ENCODE results near the gene FEM1B. TPM values are rescaled to one million over a fixed set of nuclear protein-coding genes. Genes with fewer than 3 reads are reported as not detected.

The FEM1B gene
- polyA plus RNA-seq, 2 of the 4 experiments (the other 2 are of a cell fraction): 19.5 to 59.1 TPM

GRCh38 chr15:68268405-68268804, 9.1 kb upstream of the FEM1B start (continued):
- TF ChIP-seq, protein P1, sequence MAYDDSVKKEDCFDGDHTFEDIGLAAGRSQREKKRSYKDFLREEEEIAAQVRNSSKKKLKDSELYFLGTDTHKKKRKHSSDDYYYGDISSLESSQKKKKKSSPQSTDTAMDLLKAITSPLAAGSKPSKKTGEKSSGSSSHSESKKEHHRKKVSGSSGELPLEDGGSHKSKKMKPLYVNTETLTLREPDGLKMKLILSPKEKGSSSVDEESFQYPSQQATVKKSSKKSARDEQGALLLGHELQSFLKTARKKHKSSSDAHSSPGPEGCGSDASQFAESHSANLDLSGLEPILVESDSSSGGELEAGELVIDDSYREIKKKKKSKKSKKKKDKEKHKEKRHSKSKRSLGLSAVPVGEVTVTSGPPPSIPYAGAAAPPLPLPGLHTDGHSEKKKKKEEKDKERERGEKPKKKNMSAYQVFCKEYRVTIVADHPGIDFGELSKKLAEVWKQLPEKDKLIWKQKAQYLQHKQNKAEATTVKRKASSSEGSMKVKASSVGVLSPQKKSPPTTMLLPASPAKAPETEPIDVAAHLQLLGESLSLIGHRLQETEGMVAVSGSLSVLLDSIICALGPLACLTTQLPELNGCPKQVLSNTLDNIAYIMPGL (CRISPR knock-in tag; IDR thresholded peaks at IDR 0.05; ENCODE audit: borderline replicate concordance): no peak
- no peak for TF ChIP-seq KDM1A (IDR thresholded peaks at IDR 0.05; ENCODE audit: low read depth)
- TF ChIP-seq TP53 (CRISPR knock-in tag; IDR thresholded peaks at IDR 0.05): no peak

- DNase-seq (ENCODE audit: low read depth in 1 of 2, low spot score in 1 of 2) (peak; percentile 77 to 86), ATAC-seq (peak; percentile 80 to 86), FAIRE-seq (peak; percentile 90)
- 16% methylated on average over 11 of the region's 11 CpGs for WGBS (ENCODE audit: missing lambda C conversion rate)
- ChIA-PET POLR2A (interaction anchor here (0.8 to 2.4 kb wide), 3 partner anchors 9 to 19 kb away, joined by 3 to 5 read pairs (median 4); no protein-coding TSS in a partner anchor), CTCF (interaction anchor here (2.5 kb wide), 1 partner anchor 19 kb away, joined by 15 read pairs; no protein-coding TSS in a partner anchor)
- no peaks in the 10 kb centered on the region for H3K9me3 ChIP-seq
- TF ChIP-seq POLR2A (IDR thresholded peaks at IDR 0.05; ENCODE audit: low read length) (peak; percentile 16; the same call in 1 of the 2 replicates), E2F6 (IDR thresholded peaks at IDR 0.05; ENCODE audit: borderline replicate concordance, low read depth) (no peak), MAX (IDR thresholded peaks at IDR 0.05) (peak; percentile 65; the same call in 1 of the 2 replicates), HOXB5 (CRISPR knock-in tag; IDR thresholded peaks at IDR 0.05) (peak; percentile 49; the same call in 1 of the 2 replicates), ZNF302 (CRISPR knock-in tag; IDR thresholded peaks at IDR 0.05) (no peak), MYC (IDR thresholded peaks at IDR 0.05; ENCODE audit: borderline replicate concordance, low read length) (no peak), HOXB13 (CRISPR knock-in tag; IDR thresholded peaks at IDR 0.05; ENCODE audit: low read depth) (peak; percentile 46; the same call in 1 of the 2 replicates), JUN (IDR thresholded peaks at IDR 0.05) (peak in 1 of 2 experiments; percentile 29; a peak in 1 of 5 replicates), FOSL2 (IDR thresholded peaks at IDR 0.05) (no peak), FOSL2 (CRISPR knock-in tag; IDR thresholded peaks at IDR 0.05) (peak; percentile 59; the same call in 1 of the 2 replicates), BHLHE40 (IDR thresholded peaks at IDR 0.05; ENCODE audit: low read depth, low read length) (peak; percentile 5; the same call in 1 of the 2 replicates), POLR2AphosphoS2 (conservative IDR thresholded peaks at IDR 0.05; ENCODE audit: low read length) (no peak)
- H3K4me1 ChIP-seq: peaks cover 56% of the 10 kb centered on the region
- peak overlapping the region; percentile 4; the same call in 1 of the 3 replicates for H3K4me3 ChIP-seq
- H3K4me2 ChIP-seq: peak overlapping the region; percentile 73
- H3K27ac ChIP-seq: peak overlapping the region; percentile 75 to 87
These were observed 5.6 kb upstream of the FEM1B start for GRCh38 chr15:68271854-68272471.

DNA sequence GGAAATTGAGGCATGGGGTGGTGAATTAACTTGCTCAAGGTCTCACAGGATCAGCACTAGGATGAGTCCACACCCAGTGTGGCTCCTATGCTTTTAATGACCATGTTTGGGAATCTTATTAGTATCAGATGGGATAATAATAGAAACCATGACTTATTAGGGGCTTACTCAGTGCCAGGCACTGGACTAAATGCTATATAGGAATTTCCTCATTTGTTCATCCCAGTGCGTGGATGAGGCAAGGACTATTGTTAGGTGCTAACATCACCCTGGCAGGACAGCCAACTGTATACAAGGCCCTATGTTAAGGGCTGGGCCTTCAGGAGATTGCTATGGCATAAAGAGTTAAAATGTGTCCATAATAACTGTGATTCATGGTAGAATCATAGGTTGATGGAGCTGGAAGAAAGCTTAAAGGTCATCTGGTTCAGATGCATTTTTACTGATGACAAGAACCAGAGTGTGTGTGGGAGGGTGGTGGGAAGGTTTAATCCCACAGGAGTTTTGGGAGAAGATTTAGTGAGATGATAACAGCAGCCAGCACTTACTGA, 4.7 kb upstream of the FEM1B start:
- DNase-seq (ENCODE audit: low read depth in 1 of 2, low spot score in 1 of 2) (peak in 1 of 2 experiments; percentile 70), FAIRE-seq (peak; percentile 54), ATAC-seq (peak; percentile 15 to 26; a peak in 3 of 6 replicates)
- Histone ChIP-seq H3K4me2 (peak overlapping the region; percentile 73), H3K27ac (peak overlapping the region; percentile 75 to 87), H3K4me1 (peaks cover 56% of the 10 kb centered on the region), H3K9me3 (no peaks in the 10 kb centered on the region), H3K4me3 (no peak overlapping the region)
- CTCF ChIA-PET: interaction anchor here (1.0 to 9.1 kb wide), 2 partner anchors 17 to 19 kb away, joined by 3 to 86 read pairs; no protein-coding TSS in a partner anchor
- POLR2A ChIA-PET: interaction anchor here (0.6 to 2.4 kb wide), 3 partner anchors 8 to 20 kb away, joined by 3 to 5 read pairs (median 3); no protein-coding TSS in a partner anchor
- WGBS (ENCODE audit: missing lambda C conversion rate): 56% methylated on average over 1 of the region's 1 CpG
- TF ChIP-seq FOSL2 (IDR thresholded peaks at IDR 0.05) (peak; percentile 57), FOSL2 (CRISPR knock-in tag; IDR thresholded peaks at IDR 0.05) (peak; percentile 56; the same call in 1 of the 2 replicates), FOXS1 (CRISPR knock-in tag; IDR thresholded peaks at IDR 0.05) (no peak), USF2 (IDR thresholded peaks at IDR 0.05) (no peak), MAFK (IDR thresholded peaks at IDR 0.05; ENCODE audit: partially characterized antibody) (no peak), MYC (IDR thresholded peaks at IDR 0.05; ENCODE audit: borderline replicate concordance, low read length) (no peak), ESRRA (IDR thresholded peaks at IDR 0.05; ENCODE audit: borderline replicate concordance, low read length) (no peak), GATA3 (IDR thresholded peaks at IDR 0.05; ENCODE audit: borderline replicate concordance) (0 out of 2 replicates have a peak, but pooled peaks have one; percentile 30), BHLHE40 (IDR thresholded peaks at IDR 0.05; ENCODE audit: low read depth, low read length) (no peak), HOXB13 (CRISPR knock-in tag; IDR thresholded peaks at IDR 0.05; ENCODE audit: low read depth) (no peak), CEBPB (IDR thresholded peaks at IDR 0.05) (0 out of 4 replicates have a peak, but pooled peaks of 1 of the 2 experiments have one; percentile 6), POLR2A (IDR thresholded peaks at IDR 0.05; ENCODE audit: low read length) (no peak), JUN (IDR thresholded peaks at IDR 0.05) (0 out of 5 replicates have a peak, but pooled peaks of 1 of the 2 experiments have one; percentile 25), CBX8 (IDR thresholded peaks at IDR 0.05) (no peak), TFCP2L1 (CRISPR knock-in tag; IDR thresholded peaks at IDR 0.05) (no peak), ZSCAN20 (CRISPR knock-in tag; IDR thresholded peaks at IDR 0.05) (no peak), ELK1 (IDR thresholded peaks at IDR 0.05; ENCODE audit: low read depth, low read length) (no peak), JUNB (IDR thresholded peaks at IDR 0.05) (peak; percentile 59; the same call in 1 of the 2 replicates)
- TF ChIP-seq, protein P2, sequence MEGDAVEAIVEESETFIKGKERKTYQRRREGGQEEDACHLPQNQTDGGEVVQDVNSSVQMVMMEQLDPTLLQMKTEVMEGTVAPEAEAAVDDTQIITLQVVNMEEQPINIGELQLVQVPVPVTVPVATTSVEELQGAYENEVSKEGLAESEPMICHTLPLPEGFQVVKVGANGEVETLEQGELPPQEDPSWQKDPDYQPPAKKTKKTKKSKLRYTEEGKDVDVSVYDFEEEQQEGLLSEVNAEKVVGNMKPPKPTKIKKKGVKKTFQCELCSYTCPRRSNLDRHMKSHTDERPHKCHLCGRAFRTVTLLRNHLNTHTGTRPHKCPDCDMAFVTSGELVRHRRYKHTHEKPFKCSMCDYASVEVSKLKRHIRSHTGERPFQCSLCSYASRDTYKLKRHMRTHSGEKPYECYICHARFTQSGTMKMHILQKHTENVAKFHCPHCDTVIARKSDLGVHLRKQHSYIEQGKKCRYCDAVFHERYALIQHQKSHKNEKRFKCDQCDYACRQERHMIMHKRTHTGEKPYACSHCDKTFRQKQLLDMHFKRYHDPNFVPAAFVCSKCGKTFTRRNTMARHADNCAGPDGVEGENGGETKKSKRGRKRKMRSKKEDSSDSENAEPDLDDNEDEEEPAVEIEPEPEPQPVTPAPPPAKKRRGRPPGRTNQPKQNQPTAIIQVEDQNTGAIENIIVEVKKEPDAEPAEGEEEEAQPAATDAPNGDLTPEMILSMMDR (IDR thresholded peaks at IDR 0.05): no peak
